A549 (cell line): Measurements from ENCODE around the gene SH3PXD2B.
"Not testable (repeated sequence)": the region's sequence is repeated elsewhere in the genome, so short reads cannot be mapped to it uniquely, and the experiment has no call there.

Experiments used
- MAFK ChIP-seq: fragments of 450-650 bp; IDR thresholded peaks from 2 replicates; pipeline ENCODE4 v1.6.1; 2014; ENCODE audit not compliant: partially characterized antibody
- POLR2A ChIP-seq: IDR thresholded peaks from 2 replicates; pipeline ENCODE4 v1.6.1; 2012; ENCODE audit warnings: mild to moderate bottlenecking, low read length
- TF ChIP-seq, protein P1 (sequence below): fragments of >200 bp; sonication (Bioruptor Twin); formaldehyde crosslinking; IDR thresholded peaks from 3 replicates; pipeline ENCODE4 v1.5.1; 2016
- TF ChIP-seq, protein P2 (sequence below): IDR thresholded peaks from 2 replicates; pipeline ENCODE4 v1.6.1; 2012; ENCODE audit warnings: low read depth, borderline replicate concordance

DNA sequence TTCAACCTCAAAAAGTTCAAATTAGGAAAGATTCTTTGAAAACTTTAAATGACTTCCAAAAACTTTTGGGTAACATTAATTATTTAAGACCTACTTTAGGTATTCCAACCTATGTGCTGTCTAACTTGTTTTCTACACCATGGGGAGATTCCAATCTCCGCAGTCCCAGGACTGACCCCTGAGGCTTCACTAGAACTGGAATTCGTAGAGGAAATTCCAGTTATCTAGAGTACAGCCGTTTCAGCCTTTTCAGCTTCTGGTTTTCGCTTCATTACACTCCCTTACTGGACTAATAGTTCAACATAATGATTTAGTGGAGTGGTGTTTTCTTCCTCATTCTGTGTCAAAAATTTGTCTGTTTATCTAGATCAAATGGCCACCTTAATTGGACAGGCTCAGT, 55.7 kb downstream of the SH3PXD2B start:
- TF ChIP-seq, protein P1, sequence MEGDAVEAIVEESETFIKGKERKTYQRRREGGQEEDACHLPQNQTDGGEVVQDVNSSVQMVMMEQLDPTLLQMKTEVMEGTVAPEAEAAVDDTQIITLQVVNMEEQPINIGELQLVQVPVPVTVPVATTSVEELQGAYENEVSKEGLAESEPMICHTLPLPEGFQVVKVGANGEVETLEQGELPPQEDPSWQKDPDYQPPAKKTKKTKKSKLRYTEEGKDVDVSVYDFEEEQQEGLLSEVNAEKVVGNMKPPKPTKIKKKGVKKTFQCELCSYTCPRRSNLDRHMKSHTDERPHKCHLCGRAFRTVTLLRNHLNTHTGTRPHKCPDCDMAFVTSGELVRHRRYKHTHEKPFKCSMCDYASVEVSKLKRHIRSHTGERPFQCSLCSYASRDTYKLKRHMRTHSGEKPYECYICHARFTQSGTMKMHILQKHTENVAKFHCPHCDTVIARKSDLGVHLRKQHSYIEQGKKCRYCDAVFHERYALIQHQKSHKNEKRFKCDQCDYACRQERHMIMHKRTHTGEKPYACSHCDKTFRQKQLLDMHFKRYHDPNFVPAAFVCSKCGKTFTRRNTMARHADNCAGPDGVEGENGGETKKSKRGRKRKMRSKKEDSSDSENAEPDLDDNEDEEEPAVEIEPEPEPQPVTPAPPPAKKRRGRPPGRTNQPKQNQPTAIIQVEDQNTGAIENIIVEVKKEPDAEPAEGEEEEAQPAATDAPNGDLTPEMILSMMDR, result not testable (repeated sequence)
- TF ChIP-seq, protein P2, sequence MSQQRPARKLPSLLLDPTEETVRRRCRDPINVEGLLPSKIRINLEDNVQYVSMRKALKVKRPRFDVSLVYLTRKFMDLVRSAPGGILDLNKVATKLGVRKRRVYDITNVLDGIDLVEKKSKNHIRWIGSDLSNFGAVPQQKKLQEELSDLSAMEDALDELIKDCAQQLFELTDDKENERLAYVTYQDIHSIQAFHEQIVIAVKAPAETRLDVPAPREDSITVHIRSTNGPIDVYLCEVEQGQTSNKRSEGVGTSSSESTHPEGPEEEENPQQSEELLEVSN, result not testable (repeated sequence)
- not testable (repeated sequence) for TF ChIP-seq POLR2A, MAFK
